Measurements from ENCODE around the gene FLT3LG. TPM values are rescaled to one million over a fixed set of nuclear protein-coding genes. Genes with fewer than 3 reads are reported as not detected.

The FLT3LG gene
- total and polyA plus RNA-seq, 2 experiments from 2014 or later: 0.49 to 1.8 TPM

GRCh38 chr19:49479975-49480628, 6.1 kb downstream of the FLT3LG start:
- no peak for ATAC-seq
- Mint-ChIP-seq H3K4me1 (peaks cover 16% of the 10 kb centered on the region; the same call in 2 of the 3 replicates), H3K27ac (no peak overlapping the region), H3K4me3 (no peak overlapping the region), H3K36me3 (ENCODE audit: low read depth) (no peaks in the 10 kb centered on the region), H3K9me3 (peaks cover 3% of the 10 kb centered on the region; the same call in 2 of the 3 replicates), H3K27me3 (ENCODE audit: insufficient read depth, low read depth, poor library complexity) (peaks cover 27% of the 10 kb centered on the region)
- peaks cover 6% of the 10 kb centered on the region; the same call in 1 of the 2 replicates for H3F3A ChIP-seq (replicated peaks; ENCODE audit: low read depth)
- DNase-seq (ENCODE audit: low spot score): no peak
- no peak overlapping the region for H3K27ac ChIP-seq (ENCODE audit: low read depth)
- H2AFZ ChIP-seq: no peak overlapping the region
- peaks cover 5% of the 10 kb centered on the region; the same call in 1 of the 2 replicates for H3K4me1 ChIP-seq (ENCODE audit: insufficient read depth)
- no peak overlapping the region for H3K4me3 ChIP-seq
- TF ChIP-seq CREB1 (CRISPR knock-in tag; IDR thresholded peaks at IDR 0.05; ENCODE audit: low read depth): no peak
- TF ChIP-seq EZH2 (IDR thresholded peaks at IDR 0.05; ENCODE audit: low read depth, unreplicated experiment): no peak
- TF ChIP-seq CTCF (conservative IDR thresholded peaks at IDR 0.05; ENCODE audit: low read depth in 2 of 2): no peak
- no peak for TF ChIP-seq NANOG (IDR thresholded peaks at IDR 0.05; ENCODE audit: borderline replicate concordance)
- TF ChIP-seq POLR2AphosphoS5 (IDR thresholded peaks at IDR 0.05; ENCODE audit: low read depth): no peak
- H3K9me2 ChIP-seq (ENCODE audit: insufficient read depth): no peaks in the 10 kb centered on the region
- no peaks in the 10 kb centered on the region for H3K27me3 ChIP-seq (ENCODE audit: insufficient read depth)
- no peaks in the 10 kb centered on the region for H3K36me3 ChIP-seq (ENCODE audit: insufficient read depth)
- H4K20me1 ChIP-seq (replicated peaks; ENCODE audit: insufficient read depth): no peaks in the 10 kb centered on the region
- H3K79me2 ChIP-seq (replicated peaks; ENCODE audit: insufficient read depth): no peaks in the 10 kb centered on the region
- H3K4me2 ChIP-seq: no peak overlapping the region

- Histone ChIP-seq H3K27ac (ENCODE audit: low read depth) (no peak overlapping the region), H4K20me1 (replicated peaks; ENCODE audit: insufficient read depth) (no peaks in the 10 kb centered on the region), H3K36me3 (ENCODE audit: insufficient read depth) (no peaks in the 10 kb centered on the region), H3F3A (replicated peaks; ENCODE audit: low read depth) (peaks cover 6% of the 10 kb centered on the region; the same call in 1 of the 2 replicates), H3K4me2 (no peak overlapping the region), H2AFZ (no peak overlapping the region), H3K79me2 (replicated peaks; ENCODE audit: insufficient read depth) (no peaks in the 10 kb centered on the region), H3K4me1 (ENCODE audit: insufficient read depth) (no peaks in the 10 kb centered on the region), H3K27me3 (ENCODE audit: insufficient read depth) (no peaks in the 10 kb centered on the region), H3K9me2 (ENCODE audit: insufficient read depth) (no peaks in the 10 kb centered on the region), H3K4me3 (no peak overlapping the region)
- DNase-seq (ENCODE audit: low spot score) (no peak), ATAC-seq (no peak; the same call in 2 of the 3 replicates)
- Mint-ChIP-seq H3K27ac (no peak overlapping the region), H3K4me1 (peaks cover 6% of the 10 kb centered on the region; the same call in 2 of the 3 replicates), H3K9me3 (peaks cover 3% of the 10 kb centered on the region; the same call in 2 of the 3 replicates), H3K36me3 (ENCODE audit: low read depth) (no peaks in the 10 kb centered on the region), H3K4me3 (no peak overlapping the region), H3K27me3 (ENCODE audit: insufficient read depth, low read depth, poor library complexity) (peaks cover 21% of the 10 kb centered on the region)
- TF ChIP-seq REST (IDR thresholded peaks at IDR 0.05; ENCODE audit: unreplicated experiment): no peak
- TF ChIP-seq CTCF (conservative IDR thresholded peaks at IDR 0.05; ENCODE audit: low read depth in 2 of 2): peak in 1 of 2 experiments; percentile 32; a peak in 2 of 4 replicates
- no peak for TF ChIP-seq ZNF114 (CRISPR knock-in tag; IDR thresholded peaks at IDR 0.05)
These were observed 7.1 kb downstream of the FLT3LG start for GRCh38 chr19:49481020-49481683.
